Measurements from ENCODE around the gene ENG. TPM values are rescaled to one million over a fixed set of nuclear protein-coding genes. Genes with fewer than 3 reads are reported as not detected.

ENG gene
- 1.9 TPM for total RNA-seq

GRCh38 chr9:127854184-127854806 lies at the start of gene ENG:
TSS of gene ENG (minus strand) at chr9:127854658. CDS start at chr9:127854355, 303 bp downstream.

DNA sequence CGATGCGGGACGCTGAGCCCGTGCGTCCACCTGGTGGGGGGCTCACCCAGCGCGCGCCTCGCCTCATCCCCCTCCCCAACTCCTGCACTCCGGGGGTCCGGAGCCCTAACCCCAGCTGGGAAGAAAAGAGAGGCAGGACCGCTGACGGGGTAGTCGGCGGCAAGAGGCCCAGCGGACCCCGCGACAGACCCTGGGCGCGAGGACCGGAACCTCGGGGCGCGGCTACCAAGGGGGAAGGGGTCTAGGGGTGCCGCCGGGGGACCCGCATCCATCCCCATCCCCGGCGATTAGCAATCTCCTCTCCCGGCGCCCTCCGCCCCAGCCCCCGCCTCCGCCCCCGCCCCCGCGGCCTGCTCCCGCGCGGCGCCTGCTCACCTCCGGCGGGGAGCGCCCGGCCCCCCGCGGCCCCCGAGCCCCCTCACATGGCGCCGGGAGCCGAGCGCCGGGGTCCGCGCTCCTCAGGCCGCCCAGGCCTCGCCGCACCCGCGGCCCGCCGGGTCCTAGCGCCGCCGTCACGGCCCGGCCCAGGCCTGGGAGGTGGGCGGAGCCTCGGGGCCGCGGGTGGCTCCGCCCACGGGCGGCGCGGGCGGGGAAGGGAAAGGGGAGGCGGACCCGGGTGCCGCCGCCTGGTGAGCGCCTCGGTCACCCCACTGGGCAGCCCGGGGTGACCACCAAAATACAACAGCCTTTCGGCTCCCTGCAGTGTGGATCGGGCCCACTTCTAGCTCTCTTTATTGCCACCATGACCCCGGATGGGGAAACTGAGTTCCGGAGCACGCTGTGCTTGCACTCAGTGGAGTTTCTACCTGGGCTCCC lies 44.9 kb upstream of the ENG start, which contains the start of gene ST6GALNAC6:
TSS of gene ST6GALNAC6 (minus strand) at position 476 of the 816 bp plus-strand sequence. CDS start 1,622 bp downstream, outside the sequence.

DNA sequence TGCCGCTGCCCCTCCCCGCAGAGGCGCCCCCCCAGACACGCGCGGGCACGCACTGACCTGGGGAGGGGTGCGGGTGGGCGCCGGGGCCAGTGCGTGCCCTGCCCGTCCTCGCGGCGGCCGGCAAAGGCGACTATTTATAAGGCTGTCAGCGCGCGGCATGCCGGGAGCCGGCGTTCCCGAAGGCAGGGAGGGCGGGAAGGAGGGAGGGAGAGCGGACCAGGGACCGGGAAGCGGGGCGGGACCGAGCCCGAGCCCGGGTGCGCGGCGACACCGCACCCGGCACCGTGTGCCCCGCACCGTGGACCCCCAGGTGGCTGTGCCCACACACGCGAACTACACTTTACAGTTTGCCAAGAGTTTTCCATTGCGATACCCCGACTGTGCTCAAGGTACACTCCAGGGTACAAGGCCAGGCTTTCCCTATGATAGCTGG lies 23.1 kb upstream of the ENG start, which contains the start of gene AK1:
TSS of gene AK1 (minus strand) at position 110 of the 433 bp plus-strand sequence. CDS start 3,058 bp downstream, outside the sequence.

GRCh38 chr9:127802576-127803443 lies 51.6 kb downstream of the ENG start, which contains the start of gene FPGS:
TSS of gene FPGS (plus strand) at chr9:127802882. CDS start at chr9:127802925, 43 bp downstream.

DNA sequence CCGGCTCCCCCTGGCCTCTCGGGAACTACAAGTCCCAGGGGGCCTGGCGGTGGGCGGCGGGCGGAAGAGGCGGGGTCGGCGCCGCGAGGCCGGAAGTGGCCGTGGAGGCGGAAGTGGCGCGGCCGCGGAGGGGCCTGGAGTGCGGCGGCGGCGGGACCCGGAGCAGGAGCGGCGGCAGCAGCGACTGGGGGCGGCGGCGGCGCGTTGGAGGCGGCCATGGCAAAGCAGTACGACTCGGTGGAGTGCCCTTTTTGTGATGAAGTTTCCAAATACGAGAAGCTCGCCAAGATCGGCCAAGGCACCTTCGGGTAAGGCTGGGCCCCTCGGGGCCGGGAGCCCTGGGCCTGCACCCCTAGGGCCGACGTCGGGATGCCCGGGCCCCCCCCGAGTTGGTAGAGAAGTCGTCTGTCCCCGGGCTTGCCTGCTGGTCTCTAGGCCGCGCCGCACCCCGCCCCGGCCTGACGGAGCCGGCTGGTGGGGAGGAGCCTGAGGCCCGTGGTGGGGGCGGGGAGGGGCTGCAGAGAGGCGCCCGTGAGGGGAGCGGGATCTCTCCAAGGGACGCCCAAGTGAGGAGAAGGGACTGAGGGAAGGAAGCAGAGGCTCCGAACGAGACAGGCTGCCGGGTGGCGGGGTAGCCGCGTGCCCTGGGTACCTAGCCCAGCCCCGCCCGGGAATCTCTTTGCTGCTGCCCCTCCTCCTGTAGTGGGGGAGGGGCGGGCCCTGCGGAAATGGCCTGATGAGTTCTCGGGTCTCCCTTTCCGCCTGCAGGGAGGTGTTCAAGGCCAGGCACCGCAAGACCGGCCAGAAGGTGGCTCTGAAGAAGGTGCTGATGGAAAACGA lies 68.3 kb downstream of the ENG start, which contains the start of gene CDK9:
TSS of gene CDK9 (plus strand) at position 102 of the 840 bp plus-strand sequence. CDS start at position 217, 115 bp downstream.

DNA sequence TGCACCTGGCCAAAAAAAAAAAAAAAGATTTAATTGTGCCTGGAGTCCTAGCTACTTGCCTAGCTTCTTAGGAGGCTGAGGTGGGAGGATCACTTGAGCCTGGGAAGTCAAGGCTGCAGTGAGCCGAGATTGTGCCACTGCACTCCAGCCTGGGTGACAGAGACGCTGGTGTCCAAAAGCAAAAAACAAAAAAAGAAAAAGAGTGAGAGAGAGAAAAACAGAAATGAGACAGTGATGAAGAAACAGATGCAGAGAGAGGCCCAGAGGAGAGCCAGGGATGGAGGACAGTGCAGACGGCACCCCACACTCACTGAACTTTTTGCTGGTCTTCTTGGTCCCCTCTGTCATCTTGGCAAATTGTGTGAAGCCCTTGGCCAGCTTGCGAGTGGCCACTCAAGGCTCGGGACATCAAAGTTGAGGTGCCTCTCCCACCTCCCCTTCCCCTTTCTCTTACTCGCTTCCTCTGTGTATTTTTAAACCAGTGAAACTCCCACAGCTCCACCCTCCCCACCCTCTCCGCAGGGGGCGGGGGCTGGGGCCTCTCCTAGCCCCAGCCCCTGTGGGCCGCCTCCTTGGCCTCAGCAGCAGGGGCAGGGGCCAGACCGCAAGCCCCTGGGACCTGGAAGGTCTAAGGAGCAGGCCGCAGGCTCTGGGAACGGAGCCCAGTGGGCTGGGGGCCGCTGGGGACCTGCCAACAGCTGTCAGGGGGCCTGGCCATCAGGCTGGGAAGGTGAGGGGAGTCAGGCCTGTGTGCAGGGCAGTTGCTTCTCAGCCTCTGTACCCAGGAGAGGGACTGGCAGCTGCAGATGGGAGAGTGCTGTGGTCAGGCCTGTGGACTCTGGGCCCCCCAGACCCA lies 76.0 kb downstream of the ENG start, which contains the start of gene SH2D3C:
TSS of gene SH2D3C (minus strand) at position 387 of the 856 bp plus-strand sequence. CDS start at position 348, 39 bp downstream.

Small RNA genes lying within 50 kb of the gene (small RNA-seq; reads per million reads assigned to genes)
- gene MIR4672 (ENCODE audit: low replicate concordance), result not detected
- gene RF00019 (ENCODE audit: low replicate concordance), result not detected
- gene RNA5SP296 (ENCODE audit: low replicate concordance), result not detected

Other genes with a start within 250 kb of the ENG start
- 165 TPM for gene STXBP1, start 242.4 kb downstream of the ENG start, total RNA-seq
- 0.94 TPM for gene CFAP157, start 147.7 kb downstream of the ENG start, total RNA-seq
- 6.9 TPM for gene PTRH1, start 139.0 kb downstream of the ENG start, total RNA-seq
- not detected for gene TTC16, start 138.6 kb downstream of the ENG start, total RNA-seq
- 11.3 TPM for gene TOR2A, start 119.4 kb downstream of the ENG start, total RNA-seq
- gene SH2D3C, start 76.0 kb downstream of the ENG start, total RNA-seq, result 11.3 TPM
- 66.7 TPM for gene CDK9, start 68.6 kb downstream of the ENG start, total RNA-seq
- gene FPGS, start 51.8 kb downstream of the ENG start, total RNA-seq, result 31.0 TPM
- 22.5 TPM for gene AK1, start 23.0 kb upstream of the ENG start, total RNA-seq
- gene ST6GALNAC6, start 44.9 kb upstream of the ENG start, total RNA-seq, result 31.6 TPM
- gene ST6GALNAC4, start 62.4 kb upstream of the ENG start, total RNA-seq, result 10.0 TPM
- 3.4 TPM for gene PIP5KL1, start 76.1 kb upstream of the ENG start, total RNA-seq
- 13.5 TPM for gene DPM2, start 83.2 kb upstream of the ENG start, total RNA-seq
- 7.2 TPM for gene EEIG1, start 126.3 kb upstream of the ENG start, total RNA-seq
- 6.9 TPM for gene NAIF1, start 212.7 kb upstream of the ENG start, total RNA-seq
- 29.4 TPM for gene SLC25A25, start 213.6 kb upstream of the ENG start, total RNA-seq